Skin of body (tissue), 2 donors: ENCODE measurements around the gene BTBD9. TPM values are rescaled to one million over a fixed set of nuclear protein-coding genes. Genes with fewer than 3 reads are reported as not detected.

Source experiments
- DNase-seq: peaks from one replicate; lab custom pipeline; 2025; lab: John Stamatoyannopoulos, UW
- total RNA-seq: library from RNA; depleted of rRNA; stranded (reverse); fragments of >200 nt; gene quantifications from one replicate; pipeline ENCODE4 v1.2.3, GENCODE V29; 2014

BTBD9 gene
- total RNA-seq, 1 donor from 2014 or later, result 15.0 TPM

- no peak for DNase-seq
Observed at GRCh38 chr6:38555606-38556005, 84.1 kb downstream of the BTBD9 start.

- DNase-seq, result no peak
Observed at GRCh38 chr6:38554700-38555413, 84.9 kb downstream of the BTBD9 start.

- no peak for DNase-seq
Observed at GRCh38 chr6:38554014-38554413, 85.7 kb downstream of the BTBD9 start.

- no peak for DNase-seq
Observed at GRCh38 chr6:38552121-38552520, 87.6 kb downstream of the BTBD9 start.

GRCh38 chr6:38549795-38550194, 89.9 kb downstream of the BTBD9 start:
- no peak for DNase-seq

GRCh38 chr6:38549180-38549579, 90.5 kb downstream of the BTBD9 start:
- no peak for DNase-seq

- no peak for DNase-seq
Observed at GRCh38 chr6:38543022-38543421, 96.7 kb downstream of the BTBD9 start.

- no peak for DNase-seq
Observed at GRCh38 chr6:38542031-38542430, 97.7 kb downstream of the BTBD9 start.

- no peak for DNase-seq
Observed at GRCh38 chr6:38533064-38533463, 106.7 kb downstream of the BTBD9 start.

GRCh38 chr6:38531134-38531533, 108.6 kb downstream of the BTBD9 start:
- no peak for DNase-seq

GRCh38 chr6:38528196-38528965, 111.3 kb downstream of the BTBD9 start:
- no peak for DNase-seq

GRCh38 chr6:38527371-38527770, 112.4 kb downstream of the BTBD9 start:
- DNase-seq, result no peak

GRCh38 chr6:38525888-38526287, 113.8 kb downstream of the BTBD9 start:
- DNase-seq, result no peak

- DNase-seq, result no peak
Observed at GRCh38 chr6:38524436-38525145, 115.1 kb downstream of the BTBD9 start.

- peak; percentile 85 for DNase-seq
Observed at GRCh38 chr6:38522322-38522721, 117.4 kb downstream of the BTBD9 start.

- no peak for DNase-seq
Observed at GRCh38 chr6:38518511-38519304, 121.0 kb downstream of the BTBD9 start.

- no peak for DNase-seq
Observed at GRCh38 chr6:38517005-38517404, 122.7 kb downstream of the BTBD9 start.

- DNase-seq, result no peak
Observed at GRCh38 chr6:38514399-38514798, 125.3 kb downstream of the BTBD9 start.

- no peak for DNase-seq
Observed at GRCh38 chr6:38512211-38512610, 127.5 kb downstream of the BTBD9 start.

- no peak for DNase-seq
Observed at GRCh38 chr6:38510205-38510604, 129.5 kb downstream of the BTBD9 start.

- no peak for DNase-seq
Observed at GRCh38 chr6:38509713-38510112, 130.0 kb downstream of the BTBD9 start.
